Lower leg skin (tissue), 4 donors: ENCODE measurements around the gene HRH3. TPM values are rescaled to one million over a fixed set of nuclear protein-coding genes. Genes with fewer than 3 reads are reported as not detected.

ENCODE experiments used
- DNase-seq, 2 donors: peaks; one replicate each; pipeline ENCODE4 v3.0.0-alpha.2; 2019; ENCODE audit warnings: low spot score in 2 of 2
- H3K4me3 ChIP-seq: fragments of 200-600 bp; sonication (generic); 2 replicates; pipeline ENCODE4 v1.5.1; 2017; ENCODE audit warnings: mild to moderate bottlenecking, low read depth; ENCODE audit not compliant: poor library complexity, severe bottlenecking
- WGBS, 2 donors: methylation state at CpG; one replicate each; pipeline ENCODE4 v1.1.5; 2018; 5-methylcytosine and 5-hydroxymethylcytosine counted together
- intact Hi-C: fragments of 100-400 bp; cut with DNase I; formaldehyde crosslinking; loops from one replicate; pipeline ENCODE4 v1.15.0; 2023; ENCODE audit warnings: low total_unique reads
- total RNA-seq, 4 donors: library from RNA; depleted of rRNA; stranded (reverse); fragments of >200 nt; gene quantifications; one replicate each; pipeline ENCODE4 v1.1.0, GENCODE V29; 2016
- TF ChIP-seq, protein P1 (sequence below), 3 donors: fragments of 450-650 bp; IDR thresholded peaks; one replicate each; pipeline ENCODE4 v1.5.1; 2016; ENCODE audit warnings: antibody characterized with exemption in 3 of 3, mild to moderate bottlenecking in 3 of 3, moderate library complexity in 2 of 3

HRH3 gene
- total RNA-seq, 4 donors from 2014 or later, result not detected

DNA sequence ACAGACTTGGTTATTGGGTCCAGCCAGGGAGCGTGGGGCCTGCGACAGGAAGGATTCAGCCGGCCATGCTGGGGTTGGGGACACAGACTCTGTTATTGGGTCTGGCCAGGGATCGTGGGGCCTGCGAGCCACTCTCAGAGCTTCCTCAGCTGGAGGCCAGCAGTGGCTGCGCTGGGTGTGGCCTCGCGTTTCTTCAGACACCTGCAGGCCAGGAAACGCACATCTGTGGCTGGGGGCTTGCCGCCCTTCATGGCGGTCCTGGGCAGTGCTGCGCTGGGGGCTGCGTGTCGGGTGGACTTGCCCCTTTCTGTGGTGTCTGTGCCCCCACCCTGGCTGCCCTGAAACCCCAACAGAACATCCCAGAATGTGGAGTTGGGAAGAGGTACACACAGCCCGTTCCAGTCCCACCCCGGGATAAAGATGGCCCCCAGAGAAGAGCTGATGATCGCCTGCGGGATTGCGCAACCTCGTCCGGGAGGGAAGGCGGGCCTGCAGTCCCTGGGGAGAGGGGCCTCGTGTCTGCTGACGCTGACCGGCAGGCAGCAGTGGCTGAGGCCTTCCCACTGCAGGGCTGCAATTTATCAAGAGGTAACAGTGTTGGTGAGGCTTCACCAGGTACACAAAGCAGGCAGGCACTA, 54.2 kb downstream of the HRH3 start:
- no peak overlapping the region for H3K4me3 ChIP-seq
- intact Hi-C loops, result no loop called here
- TF ChIP-seq, protein P1, sequence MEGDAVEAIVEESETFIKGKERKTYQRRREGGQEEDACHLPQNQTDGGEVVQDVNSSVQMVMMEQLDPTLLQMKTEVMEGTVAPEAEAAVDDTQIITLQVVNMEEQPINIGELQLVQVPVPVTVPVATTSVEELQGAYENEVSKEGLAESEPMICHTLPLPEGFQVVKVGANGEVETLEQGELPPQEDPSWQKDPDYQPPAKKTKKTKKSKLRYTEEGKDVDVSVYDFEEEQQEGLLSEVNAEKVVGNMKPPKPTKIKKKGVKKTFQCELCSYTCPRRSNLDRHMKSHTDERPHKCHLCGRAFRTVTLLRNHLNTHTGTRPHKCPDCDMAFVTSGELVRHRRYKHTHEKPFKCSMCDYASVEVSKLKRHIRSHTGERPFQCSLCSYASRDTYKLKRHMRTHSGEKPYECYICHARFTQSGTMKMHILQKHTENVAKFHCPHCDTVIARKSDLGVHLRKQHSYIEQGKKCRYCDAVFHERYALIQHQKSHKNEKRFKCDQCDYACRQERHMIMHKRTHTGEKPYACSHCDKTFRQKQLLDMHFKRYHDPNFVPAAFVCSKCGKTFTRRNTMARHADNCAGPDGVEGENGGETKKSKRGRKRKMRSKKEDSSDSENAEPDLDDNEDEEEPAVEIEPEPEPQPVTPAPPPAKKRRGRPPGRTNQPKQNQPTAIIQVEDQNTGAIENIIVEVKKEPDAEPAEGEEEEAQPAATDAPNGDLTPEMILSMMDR (IDR thresholded peaks at IDR 0.05), result no peak
- DNase-seq, result no peak
- 83 to 88% methylated on average over 20 to 25 of the region's 25 CpGs for WGBS, 2 donors

Other genes starting within 250 kb of the HRH3 start
- gene TAF4, start 154.4 kb downstream of the HRH3 start, total RNA-seq, result 10 to 100 TPM; 21.1 to 40.6 (median 22.1) TPM
- 10 to 100 TPM; 44.9 to 60.3 (median 49.9) TPM for gene LSM14B, start 97.8 kb downstream of the HRH3 start, total RNA-seq
- gene PSMA7, start 76.9 kb downstream of the HRH3 start, total RNA-seq, result 100 to 1,000 TPM; 200 to 240 (median 225) TPM
- gene SS18L1, start 76.5 kb downstream of the HRH3 start, total RNA-seq, result 10 to 100 TPM; 23.3 to 51.7 (median 25.8) TPM
- 10 to 100 TPM; 21.4 to 42.0 (median 29.1) TPM for gene MTG2, start 37.2 kb downstream of the HRH3 start, total RNA-seq
- 100 to 1,000 TPM in 1 of 4 donors, 10 to 100 TPM in 3; 69.7 to 135 (median 86.0) TPM for gene OSBPL2, start 18.2 kb upstream of the HRH3 start, total RNA-seq
- gene ADRM1, start 82.7 kb upstream of the HRH3 start, total RNA-seq, result 100 to 1,000 TPM; 143 to 198 (median 167) TPM
- gene LAMA5, start 147.0 kb upstream of the HRH3 start, total RNA-seq, result 100 to 1,000 TPM; 164 to 427 (median 196) TPM
- gene RPS21, start 166.8 kb upstream of the HRH3 start, total RNA-seq, result 1,000 to 10,000 TPM; 1,664 to 5,734 (median 2,155) TPM
- 1 to 10 TPM; 2.8 to 5.3 (median 3.7) TPM for gene CABLES2, start 187.0 kb upstream of the HRH3 start, total RNA-seq
- 1 to 10 TPM; 4.3 to 8.5 (median 6.3) TPM for gene RBBP8NL, start 207.3 kb upstream of the HRH3 start, total RNA-seq